NB4 (cell line): ENCODE measurements around the gene MDN1.

Source experiments
- MYC ChIP-seq: IDR thresholded peaks from 2 replicates; pipeline ENCODE4 v1.6.1; 2011; ENCODE audit warnings: low read depth, low read length
- POLR2A ChIP-seq: IDR thresholded peaks from 2 replicates; pipeline ENCODE4 v1.6.1; 2011; ENCODE audit warnings: mild to moderate bottlenecking; ENCODE audit not compliant: insufficient read length; ENCODE audit errors: extremely low read depth
- TF ChIP-seq, protein P1 (sequence below): IDR thresholded peaks from one replicate; pipeline ENCODE4 v1.5.1; 2012; ENCODE audit warnings: low read depth, low read length
- TF ChIP-seq, protein P2 (sequence below): IDR thresholded peaks from 2 replicates; pipeline ENCODE4 v1.6.1; 2011; ENCODE audit warnings: low read depth, low read length

- TF ChIP-seq, protein P1, sequence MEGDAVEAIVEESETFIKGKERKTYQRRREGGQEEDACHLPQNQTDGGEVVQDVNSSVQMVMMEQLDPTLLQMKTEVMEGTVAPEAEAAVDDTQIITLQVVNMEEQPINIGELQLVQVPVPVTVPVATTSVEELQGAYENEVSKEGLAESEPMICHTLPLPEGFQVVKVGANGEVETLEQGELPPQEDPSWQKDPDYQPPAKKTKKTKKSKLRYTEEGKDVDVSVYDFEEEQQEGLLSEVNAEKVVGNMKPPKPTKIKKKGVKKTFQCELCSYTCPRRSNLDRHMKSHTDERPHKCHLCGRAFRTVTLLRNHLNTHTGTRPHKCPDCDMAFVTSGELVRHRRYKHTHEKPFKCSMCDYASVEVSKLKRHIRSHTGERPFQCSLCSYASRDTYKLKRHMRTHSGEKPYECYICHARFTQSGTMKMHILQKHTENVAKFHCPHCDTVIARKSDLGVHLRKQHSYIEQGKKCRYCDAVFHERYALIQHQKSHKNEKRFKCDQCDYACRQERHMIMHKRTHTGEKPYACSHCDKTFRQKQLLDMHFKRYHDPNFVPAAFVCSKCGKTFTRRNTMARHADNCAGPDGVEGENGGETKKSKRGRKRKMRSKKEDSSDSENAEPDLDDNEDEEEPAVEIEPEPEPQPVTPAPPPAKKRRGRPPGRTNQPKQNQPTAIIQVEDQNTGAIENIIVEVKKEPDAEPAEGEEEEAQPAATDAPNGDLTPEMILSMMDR, result no peak
- TF ChIP-seq MYC (no peak), POLR2A (no peak)
- TF ChIP-seq, protein P2, sequence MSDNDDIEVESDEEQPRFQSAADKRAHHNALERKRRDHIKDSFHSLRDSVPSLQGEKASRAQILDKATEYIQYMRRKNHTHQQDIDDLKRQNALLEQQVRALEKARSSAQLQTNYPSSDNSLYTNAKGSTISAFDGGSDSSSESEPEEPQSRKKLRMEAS, result no peak
Observed at GRCh38 chr6:89706121-89706520, 113.5 kb downstream of the MDN1 start.
